Ascending aorta (tissue), 2 donors: ENCODE measurements around the gene DGKQ. TPM values are rescaled to one million over a fixed set of nuclear protein-coding genes. Genes with fewer than 3 reads are reported as not detected.
A peak's percentile ranks its signal among the peaks of the same experiment; 100 is the strongest.

Experiments
- DNase-seq, 2 donors: peaks; one replicate each; pipeline ENCODE4 v3.0.0-alpha.2; 2019; ENCODE audit warnings: low spot score in 2 of 2
- H3K27ac ChIP-seq, 2 donors: fragments of 200-600 bp; sonication (generic); one replicate each; pipeline ENCODE4 v1.5.1; 2016 to 2017; ENCODE audit warnings: mild to moderate bottlenecking in 1 of 2
- H3K27me3 ChIP-seq: fragments of 200-600 bp; sonication (generic); one replicate; pipeline ENCODE4 v1.5.1; 2017
- H3K36me3 ChIP-seq, 2 donors: fragments of 200-600 bp; sonication (generic); one replicate each; pipeline ENCODE4 v1.5.1; 2016
- H3K4me1 ChIP-seq, 2 donors: fragments of 200-600 bp; sonication (generic); one replicate each; pipeline ENCODE4 v1.5.1; 2016 to 2017; ENCODE audit warnings: mild to moderate bottlenecking in 1 of 2
- H3K4me3 ChIP-seq, 2 donors: fragments of 200-600 bp; sonication (generic); one replicate each; pipeline ENCODE4 v1.5.1; 2016 to 2017; ENCODE audit warnings: mild to moderate bottlenecking in 1 of 2
- H3K9me3 ChIP-seq, 2 donors: fragments of 200-600 bp; sonication (generic); one replicate each; pipeline ENCODE4 v1.5.1; 2016
- intact Hi-C: fragments of 100-400 bp; cut with DNase I; formaldehyde crosslinking; loops from one replicate; pipeline ENCODE4 v1.15.1; 2023
- total RNA-seq: library from RNA; depleted of rRNA; stranded (reverse); fragments of >200 nt; gene quantifications from one replicate; pipeline ENCODE4 v1.1.0, GENCODE V29; 2016
- TF ChIP-seq, protein P1 (sequence below), 3 experiments: fragments of 200-600 bp in 2 of 3; fragments of 450-650 bp in 1 of 3; sonication (generic) in 2 of 3; IDR thresholded peaks; one replicate each; pipeline ENCODE4 v1.5.1; 2016 to 2019; ENCODE audit warnings: antibody characterized with exemption in 3 of 3, mild to moderate bottlenecking in 1 of 3, moderate library complexity in 1 of 3

Gene DGKQ
- total RNA-seq, 1 donor from 2014 or later, result 20.1 TPM

- H3K27ac ChIP-seq, result no peak overlapping the region
- no peaks in the 10 kb centered on the region for H3K4me1 ChIP-seq
- TF ChIP-seq, protein P1, sequence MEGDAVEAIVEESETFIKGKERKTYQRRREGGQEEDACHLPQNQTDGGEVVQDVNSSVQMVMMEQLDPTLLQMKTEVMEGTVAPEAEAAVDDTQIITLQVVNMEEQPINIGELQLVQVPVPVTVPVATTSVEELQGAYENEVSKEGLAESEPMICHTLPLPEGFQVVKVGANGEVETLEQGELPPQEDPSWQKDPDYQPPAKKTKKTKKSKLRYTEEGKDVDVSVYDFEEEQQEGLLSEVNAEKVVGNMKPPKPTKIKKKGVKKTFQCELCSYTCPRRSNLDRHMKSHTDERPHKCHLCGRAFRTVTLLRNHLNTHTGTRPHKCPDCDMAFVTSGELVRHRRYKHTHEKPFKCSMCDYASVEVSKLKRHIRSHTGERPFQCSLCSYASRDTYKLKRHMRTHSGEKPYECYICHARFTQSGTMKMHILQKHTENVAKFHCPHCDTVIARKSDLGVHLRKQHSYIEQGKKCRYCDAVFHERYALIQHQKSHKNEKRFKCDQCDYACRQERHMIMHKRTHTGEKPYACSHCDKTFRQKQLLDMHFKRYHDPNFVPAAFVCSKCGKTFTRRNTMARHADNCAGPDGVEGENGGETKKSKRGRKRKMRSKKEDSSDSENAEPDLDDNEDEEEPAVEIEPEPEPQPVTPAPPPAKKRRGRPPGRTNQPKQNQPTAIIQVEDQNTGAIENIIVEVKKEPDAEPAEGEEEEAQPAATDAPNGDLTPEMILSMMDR (IDR thresholded peaks at IDR 0.05), result no peak
- H3K4me3 ChIP-seq, result no peak overlapping the region
- H3K27me3 ChIP-seq, result no peaks in the 10 kb centered on the region
- no peaks in the 10 kb centered on the region for H3K9me3 ChIP-seq
- intact Hi-C loops, result no loop called here
- H3K36me3 ChIP-seq, result peaks cover 24 to 41% of the 10 kb centered on the region in 2 donors
- DNase-seq, result no peak
Measured at GRCh38 chr4:952881-953573, 20.3 kb downstream of the DGKQ start.

GRCh38 chr4:951594-952468 lies 21.5 kb downstream of the DGKQ start:
- TF ChIP-seq, protein P1 (IDR thresholded peaks at IDR 0.05), result no peak
- DNase-seq, result peak in 1 of 2 donors; percentile 59
- Histone ChIP-seq H3K36me3 (peaks cover 22 to 34% of the 10 kb centered on the region in 2 donors), H3K4me1 (no peaks in the 10 kb centered on the region), H3K27me3 (no peaks in the 10 kb centered on the region), H3K4me3 (no peak overlapping the region), H3K9me3 (no peaks in the 10 kb centered on the region), H3K27ac (no peak overlapping the region)
- intact Hi-C loops, result no loop called here

GRCh38 chr4:951186-951585 lies 22.2 kb downstream of the DGKQ start:
- intact Hi-C loops, result no loop called here
- TF ChIP-seq, protein P1 (IDR thresholded peaks at IDR 0.05), result no peak
- Histone ChIP-seq H3K4me3 (no peak overlapping the region), H3K9me3 (no peaks in the 10 kb centered on the region), H3K36me3 (peaks cover 22 to 34% of the 10 kb centered on the region in 2 donors), H3K4me1 (no peaks in the 10 kb centered on the region), H3K27ac (no peak overlapping the region), H3K27me3 (no peaks in the 10 kb centered on the region)
- DNase-seq, result peak in 1 of 2 donors; percentile 42

DNA sequence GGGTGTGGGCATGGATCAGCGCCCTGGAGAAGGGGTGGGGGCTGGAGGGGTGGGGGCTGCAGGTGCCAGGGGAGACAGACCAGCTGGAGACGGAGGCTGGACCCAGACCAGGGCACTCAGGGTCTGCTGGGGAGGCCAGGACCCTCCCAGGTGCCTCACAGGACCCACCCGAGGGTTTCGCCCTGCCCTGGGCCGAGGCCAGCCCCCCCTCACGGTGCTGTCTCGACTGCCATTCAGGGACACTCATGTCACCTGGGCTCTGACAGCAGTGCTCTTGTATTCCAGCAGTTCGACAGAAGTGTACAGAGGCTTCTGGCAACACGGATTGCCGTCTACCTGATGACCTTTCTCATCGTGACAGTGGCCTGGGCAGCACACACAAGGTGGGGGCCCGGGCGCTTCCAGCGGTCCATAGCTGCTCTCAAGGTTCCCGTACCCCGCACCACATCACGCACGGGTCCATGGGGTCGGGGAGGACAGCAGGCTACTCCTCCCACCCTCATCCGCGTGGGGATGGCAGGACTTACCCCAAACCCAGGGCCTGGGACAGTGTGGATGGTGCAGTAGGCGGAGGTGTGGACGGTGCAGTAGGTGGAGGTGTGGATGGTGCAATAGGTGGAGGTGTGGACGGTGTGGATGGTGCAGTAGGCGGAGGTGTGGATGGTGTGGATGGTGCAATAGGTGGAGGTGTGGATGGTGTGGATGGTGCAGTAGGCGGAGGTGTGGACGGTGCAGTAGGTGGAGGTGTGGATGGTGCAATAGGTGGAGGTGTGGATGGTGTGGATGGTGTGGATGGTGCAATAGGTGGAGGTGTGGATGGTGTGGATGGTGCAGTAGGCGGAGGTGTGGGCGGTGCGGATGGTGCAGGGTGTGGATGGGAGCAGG lies 23.0 kb downstream of the DGKQ start:
- Histone ChIP-seq H3K27me3 (no peaks in the 10 kb centered on the region), H3K36me3 (peaks cover 21 to 28% of the 10 kb centered on the region in 2 donors), H3K9me3 (no peaks in the 10 kb centered on the region), H3K4me1 (no peaks in the 10 kb centered on the region), H3K4me3 (no peak overlapping the region), H3K27ac (no peak overlapping the region)
- no peak for DNase-seq
- TF ChIP-seq, protein P1 (IDR thresholded peaks at IDR 0.05), result no peak
- intact Hi-C loops, result no loop called here

DNA sequence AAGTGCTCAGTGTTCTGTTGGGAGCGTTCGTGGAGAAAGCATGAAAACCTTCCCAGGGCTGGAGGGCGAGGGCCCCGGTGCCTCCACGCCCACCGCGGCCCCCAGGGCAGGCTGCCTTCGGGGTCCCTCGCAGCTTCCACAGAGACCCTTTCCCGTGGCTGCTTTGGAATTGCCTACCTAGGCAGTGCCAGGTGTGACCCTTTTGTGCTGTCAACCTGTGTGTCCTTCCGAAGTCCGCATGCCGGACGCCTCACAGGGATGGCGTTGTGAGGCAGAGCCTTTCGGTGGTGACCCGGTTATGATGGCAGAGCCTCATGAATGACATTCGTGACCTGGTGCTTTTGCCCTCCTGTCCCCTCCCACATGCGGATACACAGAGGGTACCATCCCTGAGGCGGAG lies 23.7 kb downstream of the DGKQ start:
- no peak overlapping the region for H3K4me3 ChIP-seq
- H3K4me1 ChIP-seq, result no peaks in the 10 kb centered on the region
- no peaks in the 10 kb centered on the region for H3K9me3 ChIP-seq
- intact Hi-C loops, result no loop called here
- DNase-seq, result no peak
- H3K27me3 ChIP-seq, result no peaks in the 10 kb centered on the region
- TF ChIP-seq, protein P1 (IDR thresholded peaks at IDR 0.05), result no peak
- H3K27ac ChIP-seq, result no peak overlapping the region
- H3K36me3 ChIP-seq, result peaks cover 14 to 23% of the 10 kb centered on the region in 2 donors
